ENCODE measurements around the gene MBD3L1. TPM values are rescaled to one million over a fixed set of nuclear protein-coding genes. Genes with fewer than 3 reads are reported as not detected.

The MBD3L1 gene
- total and polyA plus RNA-seq, 2 donors (not counting 1 experiment from before 2014, with no cell fraction given), result not detected

- H3K4me3 ChIP-seq (replicated peaks in 1 of 4; ENCODE audit: control extremely low read depth in 1 of 4, insufficient read depth in 1 of 4, low read depth in 3 of 4, low read length in 4 of 4), result no peak overlapping the region
- no peak overlapping the region for H2AFZ ChIP-seq (ENCODE audit: low read length)
- no peaks in the 10 kb centered on the region for H3K9me3 ChIP-seq (ENCODE audit: control insufficient read depth, insufficient read depth, low read depth, low read length)
- TF ChIP-seq, protein P1, sequence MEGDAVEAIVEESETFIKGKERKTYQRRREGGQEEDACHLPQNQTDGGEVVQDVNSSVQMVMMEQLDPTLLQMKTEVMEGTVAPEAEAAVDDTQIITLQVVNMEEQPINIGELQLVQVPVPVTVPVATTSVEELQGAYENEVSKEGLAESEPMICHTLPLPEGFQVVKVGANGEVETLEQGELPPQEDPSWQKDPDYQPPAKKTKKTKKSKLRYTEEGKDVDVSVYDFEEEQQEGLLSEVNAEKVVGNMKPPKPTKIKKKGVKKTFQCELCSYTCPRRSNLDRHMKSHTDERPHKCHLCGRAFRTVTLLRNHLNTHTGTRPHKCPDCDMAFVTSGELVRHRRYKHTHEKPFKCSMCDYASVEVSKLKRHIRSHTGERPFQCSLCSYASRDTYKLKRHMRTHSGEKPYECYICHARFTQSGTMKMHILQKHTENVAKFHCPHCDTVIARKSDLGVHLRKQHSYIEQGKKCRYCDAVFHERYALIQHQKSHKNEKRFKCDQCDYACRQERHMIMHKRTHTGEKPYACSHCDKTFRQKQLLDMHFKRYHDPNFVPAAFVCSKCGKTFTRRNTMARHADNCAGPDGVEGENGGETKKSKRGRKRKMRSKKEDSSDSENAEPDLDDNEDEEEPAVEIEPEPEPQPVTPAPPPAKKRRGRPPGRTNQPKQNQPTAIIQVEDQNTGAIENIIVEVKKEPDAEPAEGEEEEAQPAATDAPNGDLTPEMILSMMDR (conservative IDR thresholded peaks at IDR 0.05 in 1 of 2, IDR thresholded peaks at IDR 0.05 in 1 of 2; ENCODE audit: low read depth in 1 of 2, low read length in 2 of 2), result no peak
- TF ChIP-seq EZH2 (IDR thresholded peaks at IDR 0.05; ENCODE audit: low read length, missing control alignments), result no peak
- no peaks in the 10 kb centered on the region for H3K79me2 ChIP-seq (ENCODE audit: control insufficient read depth, insufficient read depth, low read length)
- H3K27ac ChIP-seq (ENCODE audit: insufficient read depth, low read length), result no peak overlapping the region
- H3K36me3 ChIP-seq (ENCODE audit: control insufficient read depth, insufficient read depth, low read length), result no peaks in the 10 kb centered on the region
- H3K4me2 ChIP-seq (ENCODE audit: extremely low read depth, insufficient read depth, low read length), result no peak overlapping the region
- no peaks in the 10 kb centered on the region for H3K27me3 ChIP-seq (ENCODE audit: control insufficient read depth, insufficient read depth, low read length)
- H3K4me1 ChIP-seq (ENCODE audit: control insufficient read depth, extremely low read depth, insufficient read depth, low read length), result no peaks in the 10 kb centered on the region
- H4K20me1 ChIP-seq (ENCODE audit: control insufficient read depth, extremely low read depth, insufficient read depth, low read length), result no peaks in the 10 kb centered on the region
- DNase-seq (ENCODE audit: low read depth in 2 of 2), result no peak
- no peak overlapping the region for H3K9ac ChIP-seq (ENCODE audit: insufficient read depth, low read length)
Observed at GRCh38 chr19:8858260-8858659, 26.1 kb downstream of the MBD3L1 start.

- Histone ChIP-seq H4K20me1 (ENCODE audit: control insufficient read depth, extremely low read depth, insufficient read depth, low read length) (no peaks in the 10 kb centered on the region), H2AFZ (ENCODE audit: low read length) (no peak overlapping the region), H3K4me3 (replicated peaks in 1 of 4; ENCODE audit: control extremely low read depth in 1 of 4, insufficient read depth in 1 of 4, low read depth in 3 of 4, low read length in 4 of 4) (no peak overlapping the region), H3K4me2 (ENCODE audit: extremely low read depth, insufficient read depth, low read length) (no peak overlapping the region), H3K36me3 (ENCODE audit: control insufficient read depth, insufficient read depth, low read length) (no peaks in the 10 kb centered on the region), H3K4me1 (ENCODE audit: control insufficient read depth, extremely low read depth, insufficient read depth, low read length) (no peaks in the 10 kb centered on the region), H3K9me3 (ENCODE audit: control insufficient read depth, insufficient read depth, low read depth, low read length) (no peaks in the 10 kb centered on the region), H3K27ac (ENCODE audit: insufficient read depth, low read length) (no peak overlapping the region), H3K79me2 (ENCODE audit: control insufficient read depth, insufficient read depth, low read length) (no peaks in the 10 kb centered on the region), H3K9ac (ENCODE audit: insufficient read depth, low read length) (no peak overlapping the region), H3K27me3 (ENCODE audit: control insufficient read depth, insufficient read depth, low read length) (no peaks in the 10 kb centered on the region)
- TF ChIP-seq EZH2 (IDR thresholded peaks at IDR 0.05; ENCODE audit: low read length, missing control alignments), result no peak
- TF ChIP-seq, protein P1 (conservative IDR thresholded peaks at IDR 0.05 in 1 of 2, IDR thresholded peaks at IDR 0.05 in 1 of 2; ENCODE audit: low read depth in 1 of 2, low read length in 2 of 2), result no peak
- no peak for DNase-seq (ENCODE audit: low read depth in 2 of 2)
Observed at GRCh38 chr19:8866344-8866743, 34.2 kb downstream of the MBD3L1 start.

DNA sequence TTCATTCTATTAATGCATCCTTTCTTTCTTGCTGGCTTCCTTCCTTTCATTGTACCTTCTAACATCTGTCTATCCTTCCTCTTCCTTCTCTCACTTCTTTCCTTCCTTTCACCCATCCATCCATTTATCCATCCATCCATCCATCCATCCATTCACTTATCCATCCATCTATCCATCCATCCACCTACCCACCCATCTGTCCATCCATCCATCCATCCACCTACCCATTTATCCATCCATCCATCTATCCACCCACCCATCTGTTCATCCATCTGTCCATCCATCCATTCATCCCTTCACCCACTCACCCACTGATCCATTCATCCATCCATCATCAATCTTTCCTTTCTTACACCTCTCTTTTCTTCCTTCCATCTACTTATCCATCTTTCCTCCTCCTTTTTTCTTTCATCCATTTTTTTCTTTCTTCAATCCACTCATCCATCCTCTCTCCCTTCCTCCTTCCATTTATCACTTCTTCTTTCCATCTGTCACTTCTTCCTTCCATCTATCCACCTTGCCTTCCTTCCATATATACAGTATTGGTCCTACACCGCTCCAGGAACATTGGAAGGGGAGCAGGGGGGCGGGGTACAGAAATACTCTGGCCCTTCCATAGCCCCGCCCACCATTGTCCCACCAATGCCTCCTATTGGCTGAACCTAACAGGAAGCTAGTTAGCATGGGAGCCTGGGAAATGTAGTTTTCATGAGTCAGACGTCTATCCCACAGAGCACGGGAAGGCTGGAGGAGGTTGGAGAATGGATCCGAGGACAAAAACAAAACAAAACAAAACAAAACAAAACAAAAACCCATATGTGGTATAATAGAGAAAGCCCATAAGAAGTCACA, 45.9 kb downstream of the MBD3L1 start:
- Histone ChIP-seq H4K20me1 (ENCODE audit: control insufficient read depth, extremely low read depth, insufficient read depth, low read length) (no peaks in the 10 kb centered on the region), H2AFZ (ENCODE audit: low read length) (no peak overlapping the region), H3K4me1 (ENCODE audit: control insufficient read depth, extremely low read depth, insufficient read depth, low read length) (no peaks in the 10 kb centered on the region), H3K27me3 (ENCODE audit: control insufficient read depth, insufficient read depth, low read length) (no peaks in the 10 kb centered on the region), H3K36me3 (ENCODE audit: control insufficient read depth, insufficient read depth, low read length) (no peaks in the 10 kb centered on the region), H3K4me2 (ENCODE audit: extremely low read depth, insufficient read depth, low read length) (no peak overlapping the region), H3K79me2 (ENCODE audit: control insufficient read depth, insufficient read depth, low read length) (no peaks in the 10 kb centered on the region), H3K9ac (ENCODE audit: insufficient read depth, low read length) (no peak overlapping the region), H3K27ac (ENCODE audit: insufficient read depth, low read length) (no peak overlapping the region), H3K9me3 (ENCODE audit: control insufficient read depth, insufficient read depth, low read depth, low read length) (no peaks in the 10 kb centered on the region), H3K4me3 (replicated peaks in 1 of 4; ENCODE audit: control extremely low read depth in 1 of 4, insufficient read depth in 1 of 4, low read depth in 3 of 4, low read length in 4 of 4) (no peak overlapping the region)
- no peak for TF ChIP-seq EZH2 (IDR thresholded peaks at IDR 0.05; ENCODE audit: low read length, missing control alignments)
- TF ChIP-seq, protein P1 (conservative IDR thresholded peaks at IDR 0.05 in 1 of 2, IDR thresholded peaks at IDR 0.05 in 1 of 2; ENCODE audit: low read depth in 1 of 2, low read length in 2 of 2), result no peak
- no peak for DNase-seq (ENCODE audit: low read depth in 2 of 2)

Measured in fibroblast of lung (primary cell).